GM12873 (cell line): Measurements from ENCODE around the gene ZNF862.

Experiments used
- TF ChIP-seq, protein P1 (sequence below): IDR thresholded peaks from 2 replicates; pipeline ENCODE4 v1.5.1; 2012; ENCODE audit warnings: low read depth, mild to moderate bottlenecking, moderate library complexity, low read length, control low read depth; ENCODE audit not compliant: insufficient read depth; ENCODE audit errors: missing control alignments

ZNF862 gene

GRCh38 chr7:149832332-149833041 is 5.7 kb upstream of the ZNF862 start:
- TF ChIP-seq, protein P1, sequence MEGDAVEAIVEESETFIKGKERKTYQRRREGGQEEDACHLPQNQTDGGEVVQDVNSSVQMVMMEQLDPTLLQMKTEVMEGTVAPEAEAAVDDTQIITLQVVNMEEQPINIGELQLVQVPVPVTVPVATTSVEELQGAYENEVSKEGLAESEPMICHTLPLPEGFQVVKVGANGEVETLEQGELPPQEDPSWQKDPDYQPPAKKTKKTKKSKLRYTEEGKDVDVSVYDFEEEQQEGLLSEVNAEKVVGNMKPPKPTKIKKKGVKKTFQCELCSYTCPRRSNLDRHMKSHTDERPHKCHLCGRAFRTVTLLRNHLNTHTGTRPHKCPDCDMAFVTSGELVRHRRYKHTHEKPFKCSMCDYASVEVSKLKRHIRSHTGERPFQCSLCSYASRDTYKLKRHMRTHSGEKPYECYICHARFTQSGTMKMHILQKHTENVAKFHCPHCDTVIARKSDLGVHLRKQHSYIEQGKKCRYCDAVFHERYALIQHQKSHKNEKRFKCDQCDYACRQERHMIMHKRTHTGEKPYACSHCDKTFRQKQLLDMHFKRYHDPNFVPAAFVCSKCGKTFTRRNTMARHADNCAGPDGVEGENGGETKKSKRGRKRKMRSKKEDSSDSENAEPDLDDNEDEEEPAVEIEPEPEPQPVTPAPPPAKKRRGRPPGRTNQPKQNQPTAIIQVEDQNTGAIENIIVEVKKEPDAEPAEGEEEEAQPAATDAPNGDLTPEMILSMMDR = no peak

GRCh38 chr7:149833495-149834130 is 4.6 kb upstream of the ZNF862 start:
- TF ChIP-seq, protein P1 = no peak

GRCh38 chr7:149834601-149835000 is 3.6 kb upstream of the ZNF862 start:
- TF ChIP-seq, protein P1 = no peak

- TF ChIP-seq, protein P1 = no peak
Measured at GRCh38 chr7:149836434-149836833, 1.7 kb upstream of the ZNF862 start.

- TF ChIP-seq, protein P1 = no peak
Measured at GRCh38 chr7:149837564-149838223, 481 bp upstream of the ZNF862 start.

DNA sequence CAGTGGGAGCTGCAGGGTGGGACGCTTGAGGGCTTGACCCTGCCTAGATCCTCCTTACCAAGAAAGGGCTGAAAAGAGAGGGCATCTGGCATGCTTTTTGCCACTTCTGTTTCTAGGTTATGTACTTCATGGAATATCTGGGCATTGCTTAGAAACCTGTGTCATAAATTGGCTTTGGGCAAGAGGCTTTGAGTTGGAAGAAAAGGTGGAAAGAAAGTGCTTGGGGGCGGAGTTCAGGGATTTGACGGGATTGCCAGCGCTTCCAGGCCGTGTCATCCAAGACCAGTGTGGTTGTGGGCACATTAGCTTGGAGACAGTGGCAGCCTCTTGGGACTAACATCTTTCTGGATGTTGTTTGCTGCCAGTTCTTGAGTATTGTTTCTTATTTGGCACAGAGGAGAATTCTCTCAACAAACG is 825 bp downstream of the ZNF862 start:
- TF ChIP-seq, protein P1 = no peak

- TF ChIP-seq, protein P1 = no peak
Measured at GRCh38 chr7:149839933-149840332, 1.8 kb downstream of the ZNF862 start.
